GM18517 (cell line): ENCODE measurements around the gene XRCC5.

ENCODE experiments used
- ATAC-seq: cut with Tn5 transposase; IDR thresholded peaks from one replicate; pipeline ENCODE4 v1.9.1; 2021; ENCODE audit warnings: mild to moderate bottlenecking, moderate library complexity; ENCODE audit not compliant: unreplicated experiment

XRCC5 gene

GRCh38 chr2:216149741-216150140, 40.6 kb downstream of the XRCC5 start:
- no peak for ATAC-seq

DNA sequence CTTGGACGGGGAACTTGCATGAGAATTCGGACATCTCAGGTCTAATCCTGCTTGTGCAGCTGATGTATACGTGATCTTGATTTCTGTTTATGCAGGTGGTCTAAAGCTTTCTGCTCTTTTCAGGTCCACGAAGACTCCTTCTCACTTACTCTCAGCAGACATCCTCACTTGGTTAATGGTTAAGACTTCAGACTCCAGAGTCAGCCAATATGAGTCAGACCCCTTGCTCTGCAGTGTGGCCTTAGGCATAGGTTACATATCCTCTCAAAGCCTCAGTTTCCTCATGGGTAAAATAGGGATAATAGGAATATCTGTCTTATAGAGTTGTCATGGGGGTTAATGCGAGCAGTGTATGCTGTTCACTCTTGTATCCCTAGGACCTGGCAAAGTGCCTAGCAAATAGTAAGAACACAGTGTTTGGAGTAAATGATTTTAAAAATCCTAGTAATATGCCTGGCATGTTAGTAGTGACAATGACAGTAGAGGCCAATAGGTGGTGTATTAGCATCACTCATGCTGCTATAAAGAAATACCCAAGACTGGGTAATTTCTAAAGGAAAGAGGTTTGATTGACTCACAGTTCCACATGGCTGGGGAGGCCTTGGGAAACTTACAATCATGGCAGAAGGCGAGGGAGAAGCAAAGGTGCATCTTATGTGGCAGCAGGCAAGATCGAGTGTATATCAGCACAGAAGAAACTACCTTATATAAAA, 42.3 kb downstream of the XRCC5 start:
- no peak for ATAC-seq

DNA sequence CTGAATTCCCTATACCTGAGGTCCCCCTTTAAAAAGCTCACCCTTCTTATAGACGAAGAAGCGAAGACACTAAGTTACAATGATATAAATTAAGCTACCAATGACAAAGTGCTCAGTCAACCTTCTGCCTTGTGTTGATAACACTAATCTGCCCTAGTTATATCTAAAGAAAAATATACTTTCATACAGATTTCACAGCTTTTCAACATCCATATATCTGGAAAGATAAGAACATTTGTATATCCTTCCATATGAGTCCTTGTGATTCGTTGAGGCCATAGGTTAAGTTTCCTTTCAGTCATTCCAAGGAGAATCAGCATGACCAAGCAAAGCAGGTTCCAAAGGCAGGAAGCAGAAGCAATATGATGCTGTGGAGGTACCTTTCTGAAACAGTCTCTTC, 46.8 kb downstream of the XRCC5 start:
- ATAC-seq = no peak

GRCh38 chr2:216156822-216157221, 47.7 kb downstream of the XRCC5 start:
- no peak for ATAC-seq

DNA sequence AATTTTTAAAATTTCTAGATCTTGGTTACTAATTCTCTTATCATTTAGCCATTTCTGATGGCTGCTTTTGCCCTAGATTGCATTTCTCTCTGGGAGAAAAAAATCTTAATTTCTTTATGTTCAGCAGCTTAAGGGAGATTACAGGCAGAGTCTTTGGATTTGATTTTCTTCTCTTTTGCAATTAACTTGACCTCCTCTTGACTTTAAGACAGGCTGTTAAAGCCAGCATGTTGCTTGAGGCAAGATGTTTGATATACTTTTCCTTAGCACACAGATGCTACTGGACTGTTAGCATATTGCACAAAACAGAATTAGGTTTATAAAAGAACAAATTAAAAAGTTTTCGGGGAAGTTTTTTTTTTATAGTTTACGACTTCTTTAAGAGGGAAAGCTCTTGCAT, 50.0 kb downstream of the XRCC5 start:
- ATAC-seq = no peak

- ATAC-seq = no peak
These were observed 50.5 kb downstream of the XRCC5 start for GRCh38 chr2:216159646-216160045.

DNA sequence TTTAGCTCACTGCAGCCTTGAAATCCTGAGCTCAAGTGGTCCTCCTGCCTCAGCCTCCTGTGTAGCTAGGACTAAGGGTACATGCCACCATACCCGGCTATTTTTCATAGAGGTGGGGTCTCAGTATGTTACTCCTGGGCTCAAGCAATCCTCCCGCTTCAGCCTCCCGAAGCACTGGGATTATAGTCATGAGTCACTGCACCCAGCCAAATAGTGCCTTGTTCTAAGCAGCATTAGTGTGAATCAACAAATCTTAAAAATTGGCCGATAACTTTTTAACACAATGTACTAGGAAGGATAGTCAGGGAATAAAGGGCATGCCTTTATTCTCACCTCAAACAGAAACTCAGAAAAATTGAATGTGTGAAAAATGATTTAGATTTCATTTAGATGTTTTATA, 51.6 kb downstream of the XRCC5 start:
- ATAC-seq = no peak

GRCh38 chr2:216161967-216162366, 52.8 kb downstream of the XRCC5 start:
- no peak for ATAC-seq

- ATAC-seq = no peak
These were observed 54.4 kb downstream of the XRCC5 start for GRCh38 chr2:216163518-216163917.

- no peak for ATAC-seq
These were observed 54.9 kb downstream of the XRCC5 start for GRCh38 chr2:216164087-216164486.

- ATAC-seq = no peak
These were observed 55.4 kb downstream of the XRCC5 start for GRCh38 chr2:216164576-216164975.

DNA sequence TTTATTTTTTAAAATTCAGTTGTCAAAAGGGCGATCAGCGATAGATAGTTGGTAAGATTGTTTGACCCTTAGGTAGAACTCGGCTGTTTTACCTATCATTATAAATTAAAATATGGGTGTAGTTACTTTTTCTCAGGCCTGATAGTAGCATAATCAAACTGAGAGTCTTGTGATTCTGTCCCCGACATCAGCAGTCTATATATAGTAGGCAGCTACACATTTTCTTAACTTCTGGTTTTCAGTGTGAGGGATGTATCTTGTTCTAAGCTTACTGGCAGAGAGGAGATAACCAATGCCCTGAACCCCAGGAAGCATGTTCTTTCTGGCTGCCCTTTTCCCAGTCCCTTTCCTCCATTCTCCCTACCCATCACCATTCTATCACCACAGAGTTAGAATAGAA, 56.6 kb downstream of the XRCC5 start:
- no peak for ATAC-seq

- ATAC-seq = no peak
These were observed 59.9 kb downstream of the XRCC5 start for GRCh38 chr2:216169087-216169486.

GRCh38 chr2:216170076-216170763, 61.1 kb downstream of the XRCC5 start:
- no peak for ATAC-seq

GRCh38 chr2:216171011-216171410, 61.9 kb downstream of the XRCC5 start:
- ATAC-seq = no peak

GRCh38 chr2:216172493-216172892, 63.3 kb downstream of the XRCC5 start:
- ATAC-seq = no peak

GRCh38 chr2:216179015-216179414, 69.9 kb downstream of the XRCC5 start:
- no peak for ATAC-seq

GRCh38 chr2:216181351-216181750, 72.2 kb downstream of the XRCC5 start:
- ATAC-seq = no peak

DNA sequence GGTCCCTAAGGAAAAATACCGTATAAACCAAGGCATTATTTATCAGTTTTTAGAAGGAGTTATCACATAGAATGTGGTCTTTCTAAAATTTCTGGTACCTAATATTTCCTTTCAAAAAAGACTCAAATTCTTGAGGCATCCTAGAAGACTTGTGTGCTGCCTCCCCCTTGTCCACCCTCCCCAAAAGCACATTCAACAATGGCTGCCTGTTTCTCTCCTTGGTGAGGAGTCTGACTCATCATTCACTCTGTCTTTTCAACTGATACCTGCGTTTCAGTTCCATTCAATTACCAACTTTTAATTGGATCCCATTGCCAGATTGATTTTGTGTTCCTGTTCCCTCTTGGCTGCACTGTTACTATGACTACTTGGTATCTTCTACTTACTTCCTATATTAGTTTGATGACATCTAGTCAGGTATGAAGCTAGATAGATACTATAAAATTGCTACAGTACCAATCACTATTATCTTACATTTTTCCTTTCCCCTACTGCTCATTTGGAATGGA, 72.9 kb downstream of the XRCC5 start:
- no peak for ATAC-seq

DNA sequence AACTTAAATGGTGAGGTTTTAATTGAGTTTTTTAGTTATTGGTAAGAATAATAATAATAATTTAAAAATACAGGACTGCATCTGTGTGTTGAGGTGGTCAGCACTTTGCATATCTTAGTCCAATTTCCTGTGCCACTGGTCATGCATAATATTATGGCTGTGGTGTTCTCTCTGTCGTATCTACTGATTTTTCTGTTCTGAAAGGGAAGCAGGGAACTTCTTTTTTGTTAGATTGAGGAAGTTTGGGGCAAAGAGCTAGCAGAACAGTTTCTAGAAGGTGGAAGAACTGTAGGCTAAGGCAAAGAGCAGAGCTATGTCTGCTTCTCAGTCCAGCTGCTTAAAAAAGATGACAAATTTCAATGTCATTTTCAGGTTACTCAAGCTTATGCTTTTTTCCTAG, 74.3 kb downstream of the XRCC5 start:
- ATAC-seq = no peak

DNA sequence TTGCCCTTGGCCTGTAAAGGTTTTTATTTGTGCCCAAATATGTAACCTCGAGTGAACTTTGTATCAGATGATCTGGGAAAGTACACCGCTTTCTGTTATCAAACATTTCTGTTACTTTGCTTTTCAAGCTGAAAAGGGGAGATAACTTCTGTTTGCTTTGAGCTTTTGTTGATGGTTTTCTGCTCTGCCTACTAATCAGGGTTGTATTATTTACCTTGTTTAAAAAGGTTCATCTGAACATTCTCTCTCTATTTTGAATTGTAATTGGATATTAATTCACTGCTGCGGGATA, 79.4 kb downstream of the XRCC5 start:
- ATAC-seq = no peak

- ATAC-seq = no peak
These were observed 79.8 kb downstream of the XRCC5 start for GRCh38 chr2:216188956-216189355.

- no peak for ATAC-seq
These were observed 80.3 kb downstream of the XRCC5 start for GRCh38 chr2:216189410-216189809.
